GM21381 (cell line): ENCODE measurements around the gene BUD31.
A peak's percentile ranks its signal among the peaks of the same experiment; 100 is the strongest.
"Not testable (repeated sequence)": the region's sequence is repeated elsewhere in the genome, so short reads cannot be mapped to it uniquely, and the experiment has no call there.

Experiments used
- ATAC-seq: cut with Tn5 transposase; IDR thresholded peaks from one replicate; pipeline ENCODE4 v1.9.1; 2021; ENCODE audit warnings: mild to moderate bottlenecking, moderate library complexity; ENCODE audit not compliant: unreplicated experiment

BUD31 gene

DNA sequence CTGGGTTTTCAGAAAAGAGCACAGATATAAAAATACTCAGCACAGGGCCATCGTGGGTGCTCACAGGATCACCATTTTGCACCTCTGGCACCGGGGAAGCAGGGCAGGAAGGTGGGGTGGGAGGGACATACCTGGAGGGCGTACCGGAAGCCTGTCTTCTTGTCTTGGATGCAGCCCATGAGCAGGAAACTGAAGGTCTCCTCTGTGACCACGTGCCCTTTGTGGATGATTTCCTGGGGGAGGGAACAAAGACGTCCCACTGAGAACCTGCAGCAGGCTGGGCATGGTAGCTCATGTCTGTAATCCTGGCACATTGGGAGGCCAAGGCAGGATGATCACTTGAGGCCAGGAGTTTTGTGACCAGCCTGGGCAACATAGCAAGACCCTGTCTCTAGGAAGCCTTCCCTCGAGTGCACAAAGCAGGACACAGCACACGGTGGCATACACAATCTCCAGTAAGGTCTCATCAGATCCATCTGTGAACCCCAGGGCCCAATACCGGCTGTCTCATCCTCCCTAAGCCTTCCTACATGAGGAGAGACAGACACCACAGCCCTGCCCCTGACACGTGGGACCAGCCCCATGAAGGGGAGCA is 20.3 kb downstream of the BUD31 start:
- ATAC-seq = no peak

DNA sequence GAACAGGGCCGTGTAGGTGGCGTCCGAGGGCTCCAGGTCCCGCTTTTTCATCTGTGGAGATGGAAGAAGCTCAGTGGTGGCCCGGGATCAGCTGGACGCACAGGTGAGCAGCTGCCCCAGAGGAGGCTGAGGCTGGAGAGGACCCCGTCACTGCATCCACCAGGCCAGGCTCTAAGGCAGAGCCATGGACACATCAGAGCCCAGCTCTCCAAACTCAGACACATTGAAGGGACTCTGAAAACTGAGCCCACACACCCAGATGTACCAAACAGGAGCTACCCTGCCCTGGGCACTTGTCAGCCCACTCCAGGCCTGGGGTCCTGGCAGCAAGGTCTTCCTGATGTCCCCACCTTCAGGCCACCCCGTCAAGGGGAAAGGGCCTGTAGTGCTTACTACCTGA is 21.0 kb downstream of the BUD31 start:
- no peak for ATAC-seq

- not testable (repeated sequence) for ATAC-seq
Observed at GRCh38 chr7:99431756-99432540, 23.2 kb downstream of the BUD31 start.

- ATAC-seq = no peak
Observed at GRCh38 chr7:99433158-99433557, 24.4 kb downstream of the BUD31 start.

DNA sequence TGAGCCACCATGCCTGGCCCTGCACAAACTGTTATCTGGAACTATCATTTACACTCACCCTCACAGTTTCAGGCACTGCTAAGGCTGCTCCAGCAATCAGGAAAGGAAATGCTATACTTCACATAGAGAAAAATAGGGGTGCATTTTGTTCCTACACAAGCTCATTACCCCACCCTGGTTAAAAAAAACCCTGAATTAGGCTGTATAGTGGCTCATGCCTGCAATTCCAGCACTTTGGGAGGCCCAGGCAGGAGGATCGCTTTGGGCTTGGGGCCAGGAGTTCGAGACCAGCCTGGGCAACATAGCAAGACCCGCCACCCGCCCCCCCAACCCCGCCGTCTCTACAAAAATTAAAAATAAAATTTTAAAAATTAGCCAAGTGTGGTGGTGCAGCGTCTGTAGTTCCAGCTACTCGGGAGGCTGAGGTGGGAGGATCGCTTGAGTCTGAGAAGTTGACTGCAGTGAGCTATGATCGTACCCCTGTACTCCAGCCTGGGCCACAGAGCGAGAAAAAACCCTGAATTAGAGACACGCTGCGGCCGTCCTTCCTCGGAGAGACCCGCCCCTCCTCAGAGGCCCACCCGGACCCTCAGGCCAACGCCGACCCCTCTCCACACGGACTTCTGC is 29.3 kb downstream of the BUD31 start:
- ATAC-seq = no peak

GRCh38 chr7:99438573-99439480 is 30.1 kb downstream of the BUD31 start, which contains the start of the genes CPSF4 and PTCD1:
Gene CPSF4 (plus strand): TSS chr7:99438943. CDS start chr7:99439083, 140 bp downstream.
Gene PTCD1 (minus strand): TSS chr7:99438798. CDS start chr7:99435242, 3,556 bp downstream.
- peak; percentile 92 for ATAC-seq

GRCh38 chr7:99440195-99440594 is 31.4 kb downstream of the BUD31 start:
- ATAC-seq = no peak

DNA sequence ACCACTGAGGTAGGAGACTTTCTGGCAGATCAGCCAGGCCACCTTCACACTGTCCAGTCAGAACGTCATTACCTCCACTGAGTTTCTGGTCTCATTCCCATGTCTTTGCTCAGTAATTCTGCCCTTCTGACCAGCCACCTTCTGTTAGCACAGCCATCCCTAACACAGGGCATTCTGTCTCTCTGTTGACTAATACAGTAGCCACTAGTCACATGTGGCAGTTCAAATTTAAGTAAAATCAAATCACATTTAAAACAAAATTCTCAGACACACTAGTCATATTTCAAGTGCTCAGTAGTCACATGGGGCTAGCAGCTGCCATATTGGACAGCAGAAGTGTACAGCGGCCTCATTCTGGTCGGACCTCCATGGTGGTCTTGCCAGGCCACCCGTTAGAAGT is 37.3 kb downstream of the BUD31 start:
- no peak for ATAC-seq

GRCh38 chr7:99447943-99448342 is 39.2 kb downstream of the BUD31 start:
- no peak for ATAC-seq

DNA sequence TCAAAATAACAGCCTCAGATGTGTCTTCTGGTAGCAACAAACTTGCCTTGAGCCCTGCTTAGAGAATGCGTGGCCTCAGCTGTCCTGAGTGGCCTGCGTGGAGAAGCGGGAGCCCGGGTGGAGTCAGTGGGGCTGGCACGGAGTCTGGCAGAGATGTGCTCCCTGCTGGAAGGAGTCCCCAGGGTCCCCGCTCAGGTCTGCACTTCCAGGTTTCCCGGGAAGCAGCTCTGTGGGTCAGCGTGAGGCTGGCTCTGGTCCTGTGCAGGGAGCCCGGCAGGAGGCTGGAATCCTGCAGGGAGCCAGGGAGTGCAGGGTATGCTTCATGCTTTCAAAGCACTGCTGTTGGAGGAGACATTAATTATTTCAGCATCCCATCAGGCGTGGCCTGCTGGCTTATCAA is 40.1 kb downstream of the BUD31 start:
- ATAC-seq = no peak

DNA sequence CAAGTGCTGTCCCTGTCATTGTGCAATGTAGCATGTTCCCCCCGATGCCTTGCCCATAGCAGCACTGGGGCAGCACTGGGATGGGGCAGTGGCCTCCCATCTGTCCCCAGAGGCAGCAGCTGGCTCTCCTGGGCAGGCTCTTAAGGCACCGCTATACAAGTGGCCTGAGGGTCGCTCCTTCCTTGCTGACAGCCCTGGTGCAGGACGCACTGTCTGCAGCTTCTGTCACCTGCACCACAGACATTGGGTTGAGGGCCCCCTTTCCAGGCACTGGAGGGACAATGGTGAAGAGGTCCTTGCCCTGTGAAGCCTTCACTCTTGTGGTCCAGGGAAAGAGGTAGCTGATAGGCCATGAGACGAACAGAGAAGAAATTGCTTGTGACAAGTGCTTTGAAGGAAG is 40.6 kb downstream of the BUD31 start:
- ATAC-seq = no peak

DNA sequence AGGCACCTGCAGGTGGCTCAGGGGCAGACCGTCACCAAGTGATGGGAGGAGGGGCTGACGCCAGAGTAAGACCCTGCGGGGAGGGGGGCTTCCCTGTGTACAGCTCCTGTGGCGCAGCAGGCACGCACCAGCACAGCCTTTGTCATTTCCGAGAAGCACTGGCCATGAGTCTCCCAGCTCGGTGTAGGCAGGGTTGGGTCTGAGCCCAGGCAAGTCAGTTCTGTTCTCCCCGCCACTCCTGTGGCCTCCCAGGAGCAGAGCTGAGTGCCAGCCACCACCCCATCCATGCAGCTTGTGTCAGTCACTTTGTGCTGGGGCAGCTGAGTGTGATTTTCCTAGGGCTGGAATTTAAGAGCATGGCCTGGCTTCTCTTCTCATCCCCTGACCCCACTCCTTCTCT is 43.2 kb downstream of the BUD31 start:
- ATAC-seq = no peak

DNA sequence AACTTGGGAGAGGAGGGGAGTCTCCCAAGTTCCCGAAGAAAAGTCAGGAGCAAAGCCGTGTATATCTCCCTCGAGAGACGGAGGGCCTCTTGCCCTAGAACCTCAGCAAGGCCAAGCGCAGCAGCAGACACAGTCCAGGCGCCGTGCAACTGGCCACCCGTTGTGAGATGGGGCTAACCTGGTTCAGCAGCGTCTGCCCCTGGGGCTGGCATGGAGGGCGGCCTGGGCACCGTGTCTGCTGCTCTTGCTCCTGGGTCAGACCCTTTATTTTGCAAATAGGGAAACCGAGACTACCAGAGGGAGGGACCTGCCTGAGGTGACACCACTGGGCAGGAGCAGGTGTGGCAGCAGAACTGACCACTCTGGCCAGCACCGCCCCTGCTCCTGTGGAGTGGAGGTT is 43.8 kb downstream of the BUD31 start:
- no peak for ATAC-seq

DNA sequence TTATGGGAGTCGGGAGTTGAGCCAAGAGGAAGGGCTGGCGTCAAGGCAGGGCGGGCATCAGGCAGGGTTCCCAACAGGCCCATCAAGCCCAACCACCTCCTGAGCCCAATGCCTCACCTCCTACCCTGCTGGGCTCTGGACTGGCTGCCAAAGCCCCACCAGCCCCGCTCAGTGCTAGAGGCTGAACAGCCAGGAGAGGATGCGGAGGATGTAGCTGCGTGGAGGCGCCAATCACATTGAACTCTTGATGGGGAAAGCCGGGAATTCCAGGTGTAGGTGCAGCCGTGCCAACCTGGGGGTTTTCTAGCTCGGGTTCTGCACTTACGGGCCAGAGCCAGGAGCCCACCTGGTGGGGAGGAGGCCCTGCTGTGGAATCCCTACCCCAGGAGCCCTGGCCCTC is 44.3 kb downstream of the BUD31 start:
- no peak for ATAC-seq

GRCh38 chr7:99455874-99456273 is 47.1 kb downstream of the BUD31 start:
- no peak for ATAC-seq

GRCh38 chr7:99456288-99456687 is 47.5 kb downstream of the BUD31 start:
- no peak for ATAC-seq

DNA sequence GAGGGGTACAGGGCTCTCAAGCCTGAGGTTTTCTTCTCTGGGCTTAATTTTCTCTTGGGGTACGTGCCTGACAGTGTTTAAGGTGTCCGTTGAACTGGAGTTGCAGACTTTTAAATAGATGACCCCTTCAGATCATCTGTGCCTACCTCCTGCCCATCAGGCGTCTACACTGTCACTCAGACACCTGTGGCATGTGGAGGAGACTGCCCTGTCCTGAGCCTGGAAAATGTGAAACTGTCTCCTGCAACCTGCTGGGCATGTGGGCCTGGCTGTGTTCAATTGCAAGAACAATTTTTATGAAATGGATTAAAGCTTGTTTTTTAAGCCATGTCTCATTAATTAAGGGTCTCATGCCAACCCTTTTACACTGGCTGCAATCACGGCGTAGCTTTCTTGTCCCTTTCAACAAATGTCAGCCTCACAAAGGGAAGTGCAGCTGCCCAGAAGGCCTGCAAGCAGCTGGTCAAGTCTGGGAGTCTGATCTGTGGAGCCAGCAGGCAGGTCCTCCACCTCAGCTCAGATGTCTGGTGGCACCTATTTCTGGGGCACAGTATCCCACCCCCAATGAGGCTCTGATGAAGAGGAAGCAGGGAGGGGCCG is 48.4 kb downstream of the BUD31 start:
- ATAC-seq = no peak

DNA sequence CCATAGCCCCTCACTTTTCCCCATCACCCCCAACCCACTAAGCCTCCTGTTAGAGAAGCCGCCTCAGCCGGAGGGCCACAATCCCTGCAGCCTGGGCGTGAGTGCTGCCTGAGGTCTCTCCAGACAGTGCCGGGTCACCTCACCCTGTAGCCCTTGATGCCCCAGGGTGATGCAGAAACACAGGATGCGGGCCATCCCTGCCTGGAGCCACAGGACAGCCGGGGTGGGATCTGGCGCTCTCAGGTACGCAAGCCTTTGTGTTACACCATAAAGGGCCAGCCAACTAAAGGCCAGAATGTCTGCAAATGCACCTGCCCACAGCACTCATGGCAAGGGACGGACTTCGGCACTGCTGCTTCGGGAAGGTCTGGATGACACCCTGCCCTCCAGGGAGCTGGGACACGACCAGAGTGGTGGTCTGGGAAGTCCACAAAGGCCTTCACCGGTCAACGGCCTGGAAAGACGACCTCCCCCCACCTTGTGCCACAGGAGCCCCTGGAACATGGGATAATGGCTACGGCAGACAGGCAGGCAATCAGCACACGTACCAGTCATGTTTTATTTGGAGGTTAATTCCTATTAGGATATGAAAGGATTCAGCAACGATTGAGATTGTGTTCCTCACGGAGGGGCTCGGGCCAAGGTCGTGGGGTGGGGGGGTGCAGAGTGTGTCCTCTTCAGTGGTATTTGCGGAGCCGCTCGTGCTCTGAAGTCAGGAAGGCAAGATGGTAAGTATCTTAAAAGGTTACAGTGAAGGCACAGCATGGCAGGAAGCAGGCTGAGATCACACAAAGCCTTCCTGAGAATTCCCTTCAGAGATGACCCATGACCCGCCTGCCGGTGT is 49.1 kb downstream of the BUD31 start:
- no peak for ATAC-seq

DNA sequence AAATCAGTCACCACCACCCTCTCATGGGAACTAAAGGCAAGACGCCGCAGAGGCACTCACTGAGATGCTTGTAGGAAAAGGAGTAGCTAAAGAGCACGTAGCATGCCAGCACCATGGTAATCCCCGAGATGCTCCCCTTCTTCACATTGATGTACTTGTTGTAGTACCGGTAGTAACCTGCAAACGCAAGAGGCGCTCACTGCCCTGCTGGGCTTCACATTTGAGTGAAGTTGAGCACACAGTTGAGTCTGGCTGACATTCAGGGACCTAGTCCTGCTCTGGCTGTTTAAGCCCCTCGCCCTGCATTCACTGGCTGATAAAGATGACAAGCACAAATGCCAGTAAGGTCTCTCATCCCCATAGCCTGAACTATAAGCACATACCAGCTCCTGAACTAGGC is 50.3 kb downstream of the BUD31 start:
- no peak for ATAC-seq

DNA sequence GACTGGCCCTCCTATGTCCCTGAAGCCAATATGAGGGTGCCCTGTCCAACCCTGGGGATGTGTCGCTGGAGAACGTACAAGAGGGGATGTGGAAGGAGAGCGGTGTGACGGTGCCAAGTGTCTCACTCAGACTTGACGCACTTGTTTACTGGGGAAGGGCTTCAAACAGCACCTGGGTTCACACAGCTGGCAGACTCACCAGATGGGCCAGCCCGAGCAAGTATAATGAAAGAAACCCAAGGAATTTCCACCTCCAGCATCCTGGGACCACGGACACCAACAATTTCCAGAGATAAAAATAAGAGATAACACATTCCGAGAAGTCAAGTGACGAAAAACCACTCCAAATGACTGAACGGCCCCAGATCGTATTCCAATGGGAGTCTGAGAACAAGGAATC is 51.9 kb downstream of the BUD31 start:
- ATAC-seq = no peak
